DOHH2 (cell line): ENCODE measurements around the gene TTC28.

Experiments used
- CTCF ChIP-seq: fragments of 200-600 bp; sonication (generic); IDR thresholded peaks from one replicate; pipeline ENCODE4 v1.5.1; 2014; ENCODE audit warnings: antibody characterized with exemption, mild to moderate bottlenecking, low read depth, low read length; ENCODE audit not compliant: poor library complexity, severe bottlenecking
- EZH2phosphoT487 ChIP-seq: fragments of 200-600 bp; sonication (generic); IDR thresholded peaks from 2 replicates; pipeline ENCODE4 v1.6.1; 2017; ENCODE audit warnings: borderline replicate concordance, mild to moderate bottlenecking, antibody characterized with exemption, low read length, moderate library complexity, mixed read lengths

GRCh38 chr22:28328756-28329155 is 350.9 kb downstream of the TTC28 start:
- no peak for TF ChIP-seq CTCF
- TF ChIP-seq EZH2phosphoT487, result no peak
